Subcutaneous adipose tissue (tissue), 4 donors: Measurements from ENCODE around the gene SLC6A20. TPM values are rescaled to one million over a fixed set of nuclear protein-coding genes. Genes with fewer than 3 reads are reported as not detected.

ENCODE experiments used
- CTCF ChIP-seq: fragments of 450-650 bp; IDR thresholded peaks from one replicate; pipeline ENCODE4 v1.5.1; 2016; ENCODE audit warnings: low read depth, mild to moderate bottlenecking, control low read depth, antibody characterized with exemption, moderate library complexity
- total RNA-seq, 4 donors: library from RNA; depleted of rRNA; stranded (reverse); fragments of >200 nt; gene quantifications; one replicate each; pipeline ENCODE4 v1.1.0, GENCODE V29; 2016

SLC6A20 gene
- total RNA-seq, 4 donors from 2014 or later, result 0.22 TPM; not detected in 3

GRCh38 chr3:45777746-45778386 is 18.5 kb downstream of the SLC6A20 start:
- no peak for TF ChIP-seq CTCF

DNA sequence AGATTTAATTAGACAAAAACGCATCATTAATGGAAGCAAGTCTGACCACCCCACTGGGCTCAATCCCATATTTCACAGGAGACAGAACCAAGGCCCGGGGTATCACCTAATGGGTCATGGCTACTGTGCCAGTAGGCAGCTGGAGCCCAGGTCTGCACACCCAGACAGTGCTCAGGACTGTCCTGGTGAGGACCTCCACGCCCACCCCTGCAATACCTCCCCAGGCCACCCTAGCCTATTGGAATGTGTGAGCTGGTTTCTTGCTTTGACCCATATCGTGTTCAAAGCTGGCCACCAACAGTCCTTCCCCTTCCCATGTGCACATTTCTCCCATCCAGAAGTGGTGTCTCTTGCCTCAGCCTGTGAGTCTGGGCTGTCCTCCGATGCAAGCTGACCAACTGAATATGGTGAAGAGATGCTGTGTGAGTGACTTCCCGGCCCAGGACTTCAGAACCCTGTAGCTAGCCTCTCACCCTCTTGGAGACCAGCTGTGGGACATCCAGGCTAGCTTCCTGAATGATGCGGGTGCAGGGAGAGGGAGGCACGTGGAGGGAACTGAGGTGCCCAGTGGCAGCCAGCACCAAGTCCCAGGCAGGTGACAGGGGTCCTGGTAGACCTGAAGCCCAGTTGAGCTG is 19.1 kb downstream of the SLC6A20 start:
- TF ChIP-seq CTCF, result no peak

GRCh38 chr3:45776611-45777010 is 19.7 kb downstream of the SLC6A20 start:
- TF ChIP-seq CTCF, result no peak

DNA sequence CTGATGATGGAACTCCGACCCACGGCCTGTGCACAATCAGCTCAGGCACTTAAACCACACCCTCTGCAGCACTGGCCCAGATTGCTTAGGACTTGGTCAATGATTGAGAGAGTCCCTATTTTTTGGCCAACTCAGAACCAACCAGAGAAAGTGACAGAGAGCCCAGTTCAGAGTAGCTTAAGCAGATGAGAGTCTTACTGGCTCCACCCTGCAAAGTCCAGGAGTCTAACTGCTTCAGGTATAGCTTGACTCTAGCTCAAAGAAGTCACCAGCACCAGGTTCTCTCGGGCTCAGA is 20.1 kb downstream of the SLC6A20 start:
- no peak for TF ChIP-seq CTCF

DNA sequence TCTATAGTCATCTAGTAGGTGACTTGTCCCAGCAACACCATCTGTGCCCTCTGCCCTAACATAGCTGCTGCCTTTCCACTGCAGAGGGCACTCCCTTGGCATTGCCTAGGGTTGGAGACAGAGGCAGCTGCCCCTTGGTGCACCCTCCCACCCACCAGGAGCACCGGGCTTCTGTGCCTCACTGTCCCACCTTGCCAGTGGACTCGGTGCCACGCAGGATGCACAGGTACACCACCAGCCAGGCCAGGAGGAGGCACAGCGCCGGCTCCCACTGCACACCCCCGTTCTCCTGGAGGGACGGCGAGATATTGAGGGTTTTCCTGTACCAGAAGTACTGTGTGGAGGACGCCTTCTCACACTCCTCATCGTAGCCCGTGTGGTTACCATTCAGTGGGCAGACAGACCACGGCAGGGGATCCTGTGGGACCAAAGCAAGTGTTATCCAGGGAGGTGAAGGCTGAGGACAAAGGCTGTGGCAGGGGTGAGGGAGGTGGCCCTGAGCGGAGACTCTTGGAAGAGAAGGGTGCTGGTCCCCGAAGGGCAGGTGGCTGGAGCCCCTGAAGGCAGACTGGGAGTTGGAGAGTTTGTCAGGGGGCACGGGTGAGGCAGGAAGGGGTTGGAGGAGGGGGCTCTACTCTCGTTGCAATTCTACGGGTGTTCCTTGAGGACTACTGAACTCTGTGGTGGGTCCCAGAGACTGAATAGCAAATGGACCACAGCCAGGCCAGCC is 20.6 kb downstream of the SLC6A20 start:
- no peak for TF ChIP-seq CTCF

DNA sequence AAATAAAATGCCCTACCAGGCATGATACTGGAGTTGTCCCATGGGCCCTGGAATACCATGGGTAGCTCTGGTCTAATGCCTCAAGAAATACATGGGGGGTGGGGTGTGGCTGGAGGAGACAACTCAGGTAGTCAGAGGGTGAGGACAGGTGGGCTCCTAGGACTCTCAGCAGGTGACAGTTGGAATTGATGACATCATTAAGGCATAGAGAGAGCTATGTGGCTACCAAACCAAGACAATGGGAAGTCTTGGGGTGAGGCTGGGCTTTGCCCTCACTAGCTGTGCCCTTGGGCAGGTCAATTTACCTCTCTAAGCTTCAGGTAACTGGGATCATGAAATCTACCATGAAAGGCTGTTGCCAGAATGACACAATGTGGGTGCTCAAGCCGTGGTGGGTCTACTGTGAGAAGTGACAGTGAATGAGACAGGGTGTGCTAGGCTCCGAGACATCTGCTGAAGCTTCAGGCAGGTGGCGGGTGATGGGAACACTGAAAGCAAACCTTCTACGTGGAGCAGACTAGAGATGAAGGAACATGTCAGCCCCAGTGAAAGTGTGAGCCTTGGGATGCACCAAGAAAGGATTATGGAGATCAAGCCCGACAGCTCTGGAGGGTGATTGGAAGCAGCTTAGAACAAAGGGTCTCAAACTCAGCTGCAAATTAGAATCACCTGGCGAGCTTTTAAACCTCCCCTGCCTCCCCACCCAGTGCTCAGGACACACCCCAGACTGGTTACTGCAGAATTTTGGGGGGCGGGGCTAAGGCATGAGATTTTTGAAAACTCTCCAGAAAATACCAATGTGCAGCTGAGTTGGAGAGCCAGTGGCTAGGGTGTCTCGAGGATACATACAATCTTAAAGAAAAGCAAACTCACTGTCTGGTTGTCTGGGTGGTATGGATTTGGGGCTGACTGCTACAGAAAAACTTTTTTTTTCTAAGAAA is 21.5 kb downstream of the SLC6A20 start:
- no peak for TF ChIP-seq CTCF
